Fibroblast of the conjunctiva (primary cell): ENCODE measurements around the gene HELZ2.

ENCODE experiments used
- DNase-seq: peaks from one replicate; pipeline ENCODE4 v3.0.0-alpha.2; 2010; ENCODE audit warnings: low read depth

The HELZ2 gene

DNA sequence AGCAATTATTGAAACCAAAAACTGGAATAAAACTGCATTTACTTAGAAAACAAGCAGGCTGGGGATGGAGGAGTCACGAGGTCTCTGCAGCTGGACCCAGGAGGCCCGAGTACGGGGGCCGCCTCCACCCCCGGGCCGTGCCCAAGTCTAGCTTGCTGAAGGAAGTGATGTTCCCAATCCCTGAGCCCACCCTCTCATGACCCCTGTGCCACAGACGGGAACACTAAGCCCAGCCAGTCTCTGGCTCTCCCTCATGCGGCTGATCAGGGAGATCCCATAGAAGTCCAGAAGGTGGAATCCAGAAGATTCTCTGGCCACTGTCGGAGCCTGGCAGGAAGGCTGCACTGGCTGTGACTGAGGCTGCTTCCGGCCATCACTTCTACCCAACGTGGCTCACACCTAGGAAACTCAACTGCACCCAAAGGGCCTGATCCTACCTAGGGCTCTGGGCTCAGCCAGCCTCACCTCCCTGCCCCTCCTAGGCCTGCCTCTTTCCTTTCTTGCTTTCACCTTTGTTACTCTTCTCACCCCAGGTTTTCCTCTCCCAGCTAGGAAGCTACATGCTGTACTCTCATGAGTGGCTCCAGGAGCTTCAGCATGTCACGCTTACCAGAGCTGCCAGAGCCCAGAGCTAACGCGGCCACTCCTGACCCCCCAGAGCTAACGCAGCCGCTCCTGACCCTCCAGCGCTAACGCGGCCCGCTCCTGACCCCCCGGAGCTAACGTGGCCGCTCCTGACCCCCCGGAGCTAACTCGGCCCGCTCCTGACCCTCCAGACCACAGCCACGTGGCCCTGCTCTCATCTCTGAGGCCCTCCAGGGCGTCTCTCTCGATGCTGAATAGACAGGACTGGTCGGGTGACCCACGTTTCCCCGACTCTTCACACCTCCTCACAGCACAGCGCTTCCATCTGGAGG, 24.7 kb upstream of the HELZ2 start:
- DNase-seq: no peak

DNA sequence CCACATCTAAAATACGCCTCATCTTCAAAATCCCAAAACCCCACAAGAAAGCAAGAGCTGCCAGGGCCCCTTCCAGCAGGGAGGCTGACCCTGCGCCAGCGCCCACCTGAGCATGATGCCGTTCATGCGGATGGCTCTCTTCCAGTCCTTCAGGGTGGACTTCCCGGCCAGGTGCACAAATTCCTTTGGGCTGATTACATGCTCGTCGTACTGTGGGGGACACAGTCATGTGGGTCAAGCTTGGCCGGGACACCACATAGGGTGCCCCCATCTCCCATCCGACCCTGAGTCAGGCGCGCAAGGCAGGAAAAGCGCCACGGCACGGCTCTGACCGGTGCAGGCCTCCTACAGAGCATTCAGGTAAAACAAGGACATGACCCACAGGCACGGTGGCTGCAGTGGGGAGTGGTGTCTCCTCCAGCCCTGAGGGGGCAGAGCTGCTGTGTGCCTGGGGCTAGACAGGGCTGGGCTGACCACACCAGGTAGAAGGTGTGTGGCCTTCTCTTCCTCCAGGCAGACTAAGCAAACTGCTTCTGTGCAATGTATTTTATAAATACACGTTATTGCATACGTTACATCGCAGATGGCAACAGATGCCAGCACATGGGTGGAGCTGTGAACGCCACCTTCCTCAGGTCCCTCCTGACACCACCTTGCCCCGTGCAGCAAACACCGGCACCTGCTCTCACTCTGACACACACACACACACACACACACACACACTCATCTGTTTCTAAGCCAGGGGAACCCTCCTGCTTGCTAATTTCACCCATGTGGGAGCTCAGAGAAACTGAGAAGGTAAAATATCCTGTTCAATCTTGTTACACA, 23.8 kb upstream of the HELZ2 start:
- no peak for DNase-seq

DNA sequence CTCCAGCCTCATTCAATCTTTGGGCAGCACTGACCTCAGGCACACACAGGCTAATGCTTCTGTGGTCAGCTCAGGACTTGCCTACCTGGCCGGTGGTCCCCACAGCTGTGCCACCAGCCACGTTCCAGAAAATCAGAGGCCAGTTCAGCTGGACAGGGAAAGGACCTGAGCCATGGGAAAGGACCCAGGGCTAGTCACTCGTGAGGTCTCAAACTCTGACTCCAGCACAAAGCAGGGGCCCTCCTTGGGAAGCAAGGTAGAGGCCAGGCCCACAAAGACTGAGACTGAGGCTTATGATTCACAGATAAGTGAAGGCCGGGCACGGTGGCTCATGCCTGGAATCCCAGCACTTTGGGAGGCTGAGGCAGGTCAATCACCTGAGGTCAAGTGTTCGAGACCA, 22.4 kb upstream of the HELZ2 start:
- DNase-seq: no peak

DNA sequence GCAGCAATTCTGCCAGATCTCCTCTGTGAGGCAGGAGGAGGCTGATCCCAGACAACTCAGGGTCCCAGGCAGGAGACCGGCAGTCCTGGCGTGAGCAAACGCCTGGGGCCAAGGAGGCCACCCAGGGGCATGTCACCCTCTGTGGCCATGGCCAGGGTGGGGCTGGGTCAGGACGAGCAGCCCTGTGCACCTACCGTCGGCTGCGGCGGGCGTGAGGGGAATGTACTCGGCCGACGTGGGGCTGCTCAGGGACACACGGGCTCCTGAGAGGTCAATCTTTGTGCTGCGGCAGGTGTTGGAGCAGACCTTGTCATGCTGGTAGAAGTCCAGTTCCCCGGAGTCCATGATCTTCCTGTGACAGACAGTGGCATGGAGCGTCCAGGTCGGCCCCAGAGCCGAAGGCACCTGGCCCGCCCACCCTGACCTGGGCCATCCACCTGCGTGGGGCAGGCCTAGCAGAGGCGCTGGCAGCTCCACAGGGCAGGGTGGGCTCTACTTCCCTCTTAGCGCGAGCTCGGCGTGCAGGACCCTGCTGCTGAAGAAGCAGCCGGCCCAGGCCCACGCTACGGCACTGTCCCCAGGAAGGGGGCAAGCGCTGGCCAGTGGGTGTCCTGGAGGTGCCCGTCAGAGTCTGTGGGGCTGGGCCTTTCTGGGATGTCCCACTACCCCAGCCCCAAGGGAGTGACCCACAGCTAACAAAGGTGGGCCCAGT, 21.5 kb upstream of the HELZ2 start:
- DNase-seq: no peak

DNA sequence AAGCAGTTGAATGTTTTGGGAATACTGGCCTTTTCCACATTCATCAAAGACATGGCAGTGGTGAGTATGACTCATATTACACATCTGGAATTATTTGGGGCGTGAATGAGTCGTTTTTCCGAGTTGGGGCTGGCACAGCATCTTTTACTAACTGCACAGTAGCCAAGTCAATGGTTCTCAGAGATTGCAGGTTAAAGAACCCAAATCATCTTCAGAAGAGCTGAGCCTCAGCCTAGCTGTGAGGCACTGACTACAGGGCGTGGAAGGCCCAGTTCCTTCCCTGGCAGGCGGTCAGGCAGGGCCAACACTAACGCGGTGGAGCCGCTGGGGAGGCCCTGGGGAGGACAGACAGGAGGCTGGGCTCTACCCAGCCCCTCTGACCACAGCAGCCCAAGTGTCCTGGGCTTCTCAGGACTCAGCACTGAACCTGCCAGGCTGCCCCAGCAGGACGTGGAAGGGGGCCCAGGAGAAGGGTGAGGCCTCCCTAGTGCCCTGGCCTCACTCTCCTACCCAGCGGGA, 20.1 kb upstream of the HELZ2 start:
- peak; percentile 35 for DNase-seq

DNA sequence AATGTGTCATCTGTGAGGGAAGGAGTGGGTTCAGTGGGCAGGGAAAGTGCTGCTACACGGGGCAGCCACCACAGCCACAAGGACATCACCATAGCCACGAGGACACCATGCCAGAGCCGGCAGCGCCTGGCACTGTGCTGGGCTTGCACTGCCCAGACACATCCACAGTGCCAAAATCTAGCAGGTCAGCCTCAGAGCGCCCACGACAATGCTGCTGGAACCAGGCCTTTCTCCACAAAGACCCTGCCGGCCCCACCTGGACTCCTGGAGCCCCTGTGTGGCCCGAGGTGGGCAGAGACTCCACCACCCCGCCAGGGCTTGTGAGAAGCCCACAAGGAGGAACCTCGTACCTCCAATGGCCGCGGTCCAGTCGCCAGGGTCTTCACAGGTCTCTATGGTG, 18.6 kb upstream of the HELZ2 start:
- no peak for DNase-seq

DNA sequence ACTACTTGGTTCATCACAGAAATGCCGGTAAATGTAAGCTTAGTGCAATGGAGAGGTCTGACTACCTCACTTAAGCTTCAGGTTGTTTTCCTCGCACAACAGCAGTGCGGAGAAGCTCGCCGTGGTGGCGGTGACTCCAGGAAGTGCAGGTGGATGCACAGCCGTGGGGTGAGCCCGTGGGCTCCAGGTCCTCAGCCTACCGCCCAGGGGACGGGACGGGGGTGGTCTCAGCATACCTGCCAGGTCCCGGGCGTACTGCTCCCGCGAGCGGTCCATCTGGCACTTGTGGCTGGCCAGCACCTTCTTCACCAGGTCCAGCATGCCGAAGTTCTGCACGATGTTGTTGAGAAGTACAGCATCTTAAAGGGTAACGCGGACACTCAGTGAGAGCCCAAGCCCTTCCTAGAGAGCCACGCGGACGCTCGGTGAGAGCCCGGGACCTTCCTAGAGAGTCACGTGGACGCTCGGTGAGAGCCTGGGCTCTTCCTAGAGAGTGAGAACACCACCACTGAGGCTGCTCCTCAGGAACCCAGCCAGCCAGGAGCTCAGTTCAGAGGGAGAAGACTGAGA, 17.8 kb upstream of the HELZ2 start:
- no peak for DNase-seq

DNA sequence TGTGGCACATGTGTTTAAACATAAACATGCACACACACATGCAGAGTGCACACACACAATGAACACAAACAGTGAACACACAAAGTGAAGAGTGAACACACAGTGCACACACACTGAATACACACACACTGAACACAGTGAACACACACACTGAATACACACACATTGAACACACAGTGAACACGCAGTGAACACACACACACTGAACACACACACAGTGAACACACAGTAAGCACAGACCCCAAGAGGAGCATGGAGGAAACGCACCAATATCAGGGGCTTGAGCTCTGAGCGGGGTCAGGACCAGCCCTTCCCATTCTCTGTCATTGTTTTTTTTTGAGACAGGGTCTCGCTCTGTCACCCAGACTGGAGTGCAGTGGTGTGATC, 17.1 kb upstream of the HELZ2 start:
- DNase-seq: no peak

DNA sequence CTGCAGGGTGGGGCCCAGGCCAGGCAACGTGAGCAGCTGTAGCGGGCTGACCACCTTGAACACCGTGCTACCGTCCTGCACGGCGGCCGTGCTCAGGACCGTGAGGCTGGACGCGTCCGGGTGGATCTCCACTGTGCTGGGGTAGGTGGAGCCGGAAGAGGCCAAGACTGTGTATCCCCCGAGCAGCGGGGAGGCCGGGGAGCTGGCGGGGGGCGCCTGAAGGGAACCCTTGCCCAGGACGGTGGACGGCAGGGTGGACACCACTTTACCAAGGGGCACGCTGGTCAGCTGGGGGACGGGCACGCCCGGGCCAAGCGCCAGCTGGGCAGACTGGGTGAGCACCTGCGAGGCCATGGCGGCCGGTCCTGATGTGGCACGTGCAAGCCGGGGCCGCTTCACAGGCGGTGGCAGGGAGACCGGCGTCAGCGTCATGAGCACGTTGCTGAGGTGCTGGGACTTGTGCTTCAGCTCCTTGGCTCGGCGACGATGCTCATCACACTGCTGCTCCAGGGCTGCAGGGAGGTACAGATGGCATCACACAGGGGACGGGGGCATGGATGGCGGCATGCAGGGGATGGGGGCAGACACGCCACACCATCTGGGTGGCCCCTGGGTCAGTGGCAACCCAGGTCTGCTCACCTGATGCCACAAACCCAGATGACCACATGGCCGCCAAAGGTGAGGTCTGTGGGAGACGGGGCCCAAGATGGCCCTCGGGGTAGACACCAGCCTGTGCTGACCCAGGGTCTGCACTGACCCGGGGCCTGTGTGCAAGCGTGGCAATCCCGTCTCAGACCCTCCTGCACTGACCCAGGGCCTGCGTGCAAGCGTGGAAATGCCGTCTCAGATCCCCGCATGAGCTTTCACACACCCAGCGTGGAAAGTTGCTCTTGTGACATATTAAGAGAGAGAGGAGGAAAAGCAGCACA, 16.4 kb upstream of the HELZ2 start:
- DNase-seq: no peak

DNA sequence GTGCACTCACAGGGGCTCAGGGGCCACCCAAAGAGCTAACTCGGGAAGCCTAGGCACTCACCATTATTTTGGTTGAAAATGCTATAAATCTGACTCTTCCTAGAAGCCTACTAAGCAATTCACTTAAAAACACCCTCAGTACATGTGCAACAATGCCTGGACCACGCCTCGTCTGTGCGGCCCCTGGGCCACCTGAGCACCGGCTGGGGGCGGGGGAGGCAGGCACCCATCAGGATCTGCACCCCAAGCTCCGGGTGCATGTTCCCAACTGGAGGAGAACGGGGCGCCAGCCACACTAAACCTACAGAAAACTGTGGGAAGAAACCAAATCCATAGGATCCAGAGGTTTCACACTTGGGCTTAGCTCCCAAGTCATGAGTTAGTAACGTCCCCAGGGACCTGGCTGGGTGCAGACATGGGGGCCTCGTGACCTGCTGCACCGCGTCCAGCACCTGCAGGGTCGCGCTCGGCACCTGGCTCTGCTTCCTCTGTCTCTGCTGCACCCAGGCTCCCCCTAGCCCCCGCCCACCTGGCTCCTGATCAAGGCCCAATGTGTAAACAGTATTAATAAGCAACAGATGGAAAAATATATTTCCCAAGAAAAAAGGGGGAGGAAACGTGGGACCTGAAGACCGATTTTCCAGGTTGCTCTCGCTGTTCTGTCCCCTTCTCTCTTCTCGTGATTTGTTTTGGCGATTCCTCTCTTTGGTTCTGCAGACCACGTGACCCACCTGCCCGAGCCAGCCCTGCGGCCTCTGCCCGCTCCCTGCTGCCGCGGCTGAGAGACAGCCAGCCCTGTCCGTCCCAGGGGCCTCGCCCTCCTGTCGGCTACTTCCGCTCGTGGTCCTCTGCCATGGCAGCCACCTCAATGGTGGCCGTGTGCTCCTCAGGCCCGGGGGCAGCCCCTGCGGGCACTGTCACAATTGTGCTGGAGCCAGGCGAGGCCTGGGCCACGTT, 15.5 kb upstream of the HELZ2 start:
- peak; percentile 20 for DNase-seq

DNA sequence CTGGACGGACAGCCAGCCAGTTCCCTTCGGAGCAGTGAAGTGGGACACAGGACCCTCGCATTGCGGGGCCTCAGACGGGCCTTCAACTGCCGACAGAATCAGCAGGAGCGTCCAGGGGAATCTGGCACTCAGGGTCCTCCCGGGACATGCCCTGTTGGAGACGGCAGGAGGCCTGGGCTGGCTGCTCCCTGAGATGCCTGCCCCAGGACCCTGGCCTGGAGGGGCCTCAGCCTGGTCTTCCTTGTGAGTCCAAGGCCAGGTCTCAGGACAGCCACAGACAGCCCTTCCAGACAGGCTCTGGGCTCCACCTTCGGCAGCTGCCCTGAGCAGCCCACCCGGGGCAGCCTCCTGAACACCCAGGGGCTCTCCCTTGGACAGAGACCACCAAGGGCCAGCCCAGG, 14.6 kb upstream of the HELZ2 start:
- no peak for DNase-seq

DNA sequence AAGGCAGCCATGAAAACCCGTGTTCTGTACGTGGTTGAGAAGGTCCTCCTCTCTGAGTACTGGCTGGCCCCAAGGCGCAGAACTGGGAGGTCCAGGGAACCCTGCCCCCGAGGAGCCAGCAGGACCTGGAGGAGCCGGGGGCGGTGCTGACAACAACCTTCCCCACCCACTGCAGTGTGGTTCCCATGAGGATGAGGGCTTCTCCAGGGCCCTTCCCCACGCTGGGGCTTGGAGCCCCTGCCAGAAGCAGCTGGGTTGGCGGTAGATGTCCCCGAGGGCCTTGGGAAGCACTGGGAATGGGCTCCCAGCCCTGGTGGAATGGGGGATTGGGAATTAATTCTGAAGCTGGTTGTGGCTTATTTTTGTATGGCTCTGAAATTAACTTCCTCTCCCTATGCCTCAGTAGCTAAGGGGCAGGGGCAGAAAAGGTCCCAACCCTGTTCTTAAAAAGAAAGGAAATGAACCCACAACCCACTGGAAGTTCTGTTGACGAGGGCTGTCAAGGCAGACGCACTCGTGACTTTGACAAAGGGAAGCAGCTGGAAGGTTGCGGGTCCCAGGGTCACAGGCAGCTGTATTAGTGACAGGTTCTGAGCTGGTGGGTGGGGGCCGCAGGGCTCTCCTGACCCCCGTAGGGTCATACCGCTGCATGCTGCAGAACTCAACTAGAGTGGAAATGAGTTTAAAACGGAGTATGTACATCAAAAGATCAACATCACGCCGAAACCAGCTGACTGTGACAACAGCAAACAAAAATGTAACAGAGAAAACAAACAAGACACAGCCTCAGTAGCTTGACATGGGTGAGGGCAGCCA, 13.9 kb upstream of the HELZ2 start:
- no peak for DNase-seq

DNA sequence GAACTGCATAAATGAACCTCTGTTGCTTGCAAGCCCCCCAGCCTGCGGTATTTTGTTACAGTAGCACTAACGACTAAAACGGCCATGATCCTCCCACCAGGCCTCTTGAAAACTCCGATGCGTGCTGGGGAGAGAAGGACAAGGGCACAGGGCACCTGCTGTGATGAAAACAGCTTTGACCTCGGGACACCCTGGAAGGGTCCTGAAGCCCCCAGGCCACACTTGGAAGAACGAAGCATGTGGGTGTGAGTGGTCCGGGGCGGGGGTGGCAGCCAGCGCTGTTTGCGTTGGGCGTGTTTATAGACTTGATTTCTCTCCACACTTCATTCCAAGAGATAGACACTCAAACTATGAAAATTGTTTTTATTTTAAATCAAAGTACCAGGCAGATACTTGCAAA, 13.2 kb upstream of the HELZ2 start:
- no peak for DNase-seq

DNA sequence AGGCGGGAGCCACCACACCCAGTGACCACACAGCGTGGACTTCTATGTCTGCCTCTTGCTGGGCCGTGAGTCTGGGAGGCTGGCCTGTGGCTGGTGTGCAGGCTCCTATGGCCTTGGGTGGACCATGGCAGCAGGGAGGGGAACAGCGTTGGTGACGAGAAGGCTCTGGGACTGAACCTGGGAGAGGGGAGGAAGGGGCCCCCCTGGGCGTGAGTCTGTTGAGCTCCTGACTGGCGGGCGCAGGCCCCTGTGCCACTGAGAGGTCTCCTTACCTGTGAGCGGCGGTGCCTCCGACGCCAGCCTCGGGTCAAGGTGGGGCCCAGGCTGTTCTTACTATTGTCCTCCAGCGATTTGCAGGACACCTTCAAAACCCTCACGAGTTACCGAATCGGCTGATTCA, 12.8 kb upstream of the HELZ2 start:
- DNase-seq: no peak

DNA sequence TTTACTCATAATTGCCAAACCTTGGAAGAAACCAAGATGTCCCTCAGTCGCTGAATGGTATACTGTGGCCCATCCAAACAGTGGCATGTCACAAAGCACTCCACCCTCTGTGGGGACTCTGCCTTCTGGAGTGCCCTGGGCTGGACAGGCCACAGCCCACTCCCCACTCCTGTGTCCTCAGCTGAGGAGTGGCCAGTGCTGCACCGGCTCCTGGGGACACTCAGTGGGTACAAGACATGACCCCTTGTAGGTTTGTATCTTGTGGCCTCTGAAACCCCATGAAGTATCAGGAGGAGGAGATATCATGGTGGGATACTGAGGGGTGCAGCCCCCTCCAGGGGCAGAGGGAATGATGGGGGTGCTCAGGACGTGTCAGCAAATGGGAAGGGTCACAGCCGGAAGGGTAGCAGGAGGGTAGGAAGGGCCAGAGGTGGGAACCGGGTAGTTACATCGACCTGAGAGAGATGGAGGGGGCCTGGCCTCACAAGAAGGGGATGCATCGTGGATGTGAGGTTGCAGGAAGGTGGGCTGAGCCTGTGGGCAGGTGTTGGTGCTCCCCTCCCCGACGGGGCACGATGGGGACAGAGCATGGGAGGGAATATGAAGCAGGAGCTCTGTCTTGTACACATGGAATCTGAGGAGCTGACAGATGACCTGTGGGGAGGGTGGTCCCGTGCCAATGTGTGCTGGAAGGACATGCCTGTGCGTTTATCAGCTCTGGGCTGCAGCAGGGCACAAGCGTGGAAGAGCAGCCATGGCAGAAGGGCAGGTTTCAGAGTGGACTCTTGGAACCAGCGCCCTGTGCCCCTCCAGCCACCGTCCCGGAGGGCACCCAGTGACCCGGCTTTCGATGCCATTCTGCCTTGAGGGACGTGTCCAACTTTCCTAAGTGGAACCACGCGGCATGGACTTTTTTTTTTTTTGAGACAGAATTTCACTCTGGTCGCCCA, 11.9 kb upstream of the HELZ2 start:
- DNase-seq: no peak

DNA sequence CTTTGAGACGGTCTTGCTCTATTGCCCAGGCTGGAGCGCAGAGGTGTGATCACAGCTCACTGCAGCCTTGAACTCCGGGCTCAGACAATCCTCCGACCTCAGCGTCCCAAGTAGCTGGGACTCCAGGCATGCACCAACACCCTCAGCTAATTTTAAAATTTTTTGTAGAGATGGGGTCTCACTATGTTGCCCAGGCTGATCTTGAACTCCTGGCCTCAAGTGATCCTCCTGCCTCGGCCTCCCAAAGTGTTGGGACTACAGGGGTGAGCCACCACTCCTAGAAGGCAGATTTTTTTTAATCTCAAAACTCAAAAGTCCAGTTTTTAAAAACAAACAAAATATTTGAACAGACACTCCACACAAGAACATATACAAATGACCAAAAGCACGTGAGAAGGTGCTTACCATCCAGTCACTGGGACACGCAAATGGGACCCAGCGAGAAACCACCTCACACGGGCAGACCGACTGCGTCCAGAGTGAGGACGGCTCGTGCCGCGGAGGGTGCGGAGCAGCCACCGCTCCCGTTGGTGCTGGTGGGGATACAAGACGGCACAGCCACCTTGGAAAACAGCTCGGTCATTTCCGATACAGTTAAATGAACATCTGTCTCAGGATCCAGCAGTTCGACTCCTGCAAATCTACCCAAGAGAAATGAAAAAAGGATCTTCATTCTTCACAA, 8.5 kb upstream of the HELZ2 start:
- DNase-seq: no peak

DNA sequence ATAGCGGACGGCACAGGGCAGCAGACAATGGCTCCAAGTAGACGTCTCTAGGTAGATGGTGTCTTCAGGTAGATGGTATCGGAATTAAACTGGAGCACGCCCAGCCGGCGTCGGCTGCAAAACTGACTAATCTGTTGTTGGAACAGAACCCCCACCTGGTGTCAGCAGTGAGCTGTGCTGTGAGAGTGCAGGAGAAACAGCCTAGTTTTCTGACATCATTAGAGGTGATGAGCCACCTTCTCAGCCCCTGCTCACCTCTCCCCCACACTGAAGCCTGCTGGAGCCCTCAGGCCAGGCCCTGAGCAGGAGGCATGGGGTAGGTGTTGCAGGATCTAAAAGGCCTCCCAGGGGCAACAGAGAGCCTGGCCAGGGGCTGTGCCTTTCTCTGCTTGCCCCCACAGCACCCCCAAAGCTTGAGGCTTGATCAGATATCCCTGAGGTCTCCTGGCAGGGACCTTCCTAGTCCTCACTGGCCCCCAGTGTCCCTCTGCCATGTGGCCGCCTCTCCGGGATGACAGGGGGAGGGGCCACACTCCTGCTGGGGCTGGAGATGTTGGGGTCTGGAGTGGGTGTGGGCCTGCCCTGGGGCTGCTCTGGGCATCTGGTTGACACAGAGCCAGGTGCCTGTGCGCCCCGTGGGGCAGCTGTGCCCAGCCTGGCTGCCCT, 6.9 kb upstream of the HELZ2 start:
- peak; percentile 18 for DNase-seq
